Stimulated activated CD4-positive, alpha-beta T cell treated with anti-CD3 and anti-CD28 coated beads, Interleukin-4, amount 100 ng/mL, for 4 hours (primary cell): Measurements from ENCODE around the gene SIPA1L3.

Experiments
- DNase-seq, 2 experiments: peaks; one replicate each; pipeline ENCODE4 v3.0.0-alpha.2; 2020

The SIPA1L3 gene

DNA sequence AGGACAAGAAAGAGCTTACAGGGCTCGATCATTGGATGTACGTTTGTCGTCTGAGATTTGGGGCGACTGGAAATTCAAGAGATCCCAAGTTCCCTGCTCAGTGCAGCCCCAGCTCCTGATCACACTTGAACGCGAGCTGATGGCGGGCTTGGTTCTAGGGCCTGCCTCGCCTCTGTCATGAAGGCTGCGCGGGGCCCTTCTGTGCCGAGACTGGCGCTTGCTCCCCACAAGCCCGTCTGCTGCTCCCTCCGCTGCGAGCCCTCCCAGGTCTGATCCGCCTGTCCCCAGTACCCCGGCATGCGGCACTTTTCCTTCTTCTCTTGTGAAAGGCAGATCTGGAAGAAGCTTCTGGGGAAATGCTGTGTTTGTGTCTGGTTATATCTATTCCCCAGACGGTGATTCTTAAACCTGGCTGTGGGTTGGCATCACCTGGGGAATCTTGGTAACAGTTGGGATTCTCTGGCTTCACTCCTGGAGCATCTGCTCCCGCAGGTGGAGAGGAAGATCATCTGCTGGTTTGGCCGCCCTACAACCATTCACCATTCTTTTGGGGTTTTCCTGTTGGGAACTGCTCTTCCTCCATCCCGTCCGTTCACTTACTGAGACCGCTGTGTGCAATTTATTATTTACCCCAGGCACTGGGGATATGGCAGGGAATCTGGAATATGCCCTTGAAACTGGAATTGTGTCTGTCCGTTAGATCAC lies 43.6 kb downstream of the SIPA1L3 start:
- no peak for DNase-seq

DNA sequence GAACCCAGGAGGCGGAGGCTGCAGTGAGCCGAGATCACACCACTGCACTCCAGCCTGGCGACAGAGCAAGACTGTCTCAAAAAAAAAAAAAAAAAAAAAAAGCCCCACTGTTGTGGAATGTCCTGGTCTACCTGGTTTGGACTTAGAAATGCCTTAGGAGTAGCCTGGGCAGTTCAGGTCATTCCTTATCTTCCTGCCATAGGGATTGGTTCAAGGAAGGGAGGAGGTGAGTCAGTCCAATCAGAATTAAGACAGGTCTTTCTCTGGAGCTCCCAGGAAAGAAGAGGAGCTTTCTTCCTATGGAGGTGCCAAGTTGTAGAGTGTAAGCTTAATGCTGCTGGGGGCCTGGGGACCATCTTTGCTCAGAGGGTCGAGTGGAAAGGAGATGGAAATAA lies 44.8 kb downstream of the SIPA1L3 start:
- DNase-seq: no peak

DNA sequence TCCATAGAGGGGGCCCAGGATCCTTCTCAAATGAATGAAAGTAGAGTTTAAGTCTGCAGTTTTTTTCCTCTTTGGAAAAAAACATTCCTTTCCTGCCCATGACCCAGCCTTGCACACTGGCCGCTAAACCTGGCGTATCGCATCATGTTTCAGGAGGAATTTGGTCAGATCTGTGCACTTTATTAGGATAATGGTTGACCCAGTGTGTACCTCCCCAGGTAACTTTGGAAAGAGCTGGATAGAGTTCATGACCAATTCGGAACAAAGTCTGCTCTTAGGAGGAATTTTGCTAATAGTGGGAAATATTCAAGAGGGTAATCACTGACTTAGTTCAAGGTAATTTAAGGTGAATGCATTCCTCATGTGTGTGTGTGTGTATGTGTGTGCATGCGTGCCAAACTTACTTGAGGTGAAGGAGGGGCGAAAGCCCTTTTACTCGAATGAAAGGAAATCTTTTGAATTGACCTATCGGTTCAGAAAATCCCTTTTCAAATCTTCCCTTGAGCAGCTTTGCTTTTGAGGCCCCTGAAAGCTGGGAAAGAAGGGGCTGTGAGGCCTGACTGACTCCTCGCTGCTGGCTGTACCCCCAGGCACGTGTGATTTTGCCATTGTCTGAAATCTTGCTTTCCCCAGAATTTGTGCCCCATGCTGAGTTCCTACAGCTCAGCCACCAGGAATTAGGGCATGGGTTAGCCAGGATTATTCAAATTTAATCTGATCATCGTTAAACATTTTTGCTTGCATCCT lies 46.3 kb downstream of the SIPA1L3 start:
- no peak for DNase-seq

GRCh38 chr19:37953918-37954303 lies 46.9 kb downstream of the SIPA1L3 start:
- no peak for DNase-seq

DNA sequence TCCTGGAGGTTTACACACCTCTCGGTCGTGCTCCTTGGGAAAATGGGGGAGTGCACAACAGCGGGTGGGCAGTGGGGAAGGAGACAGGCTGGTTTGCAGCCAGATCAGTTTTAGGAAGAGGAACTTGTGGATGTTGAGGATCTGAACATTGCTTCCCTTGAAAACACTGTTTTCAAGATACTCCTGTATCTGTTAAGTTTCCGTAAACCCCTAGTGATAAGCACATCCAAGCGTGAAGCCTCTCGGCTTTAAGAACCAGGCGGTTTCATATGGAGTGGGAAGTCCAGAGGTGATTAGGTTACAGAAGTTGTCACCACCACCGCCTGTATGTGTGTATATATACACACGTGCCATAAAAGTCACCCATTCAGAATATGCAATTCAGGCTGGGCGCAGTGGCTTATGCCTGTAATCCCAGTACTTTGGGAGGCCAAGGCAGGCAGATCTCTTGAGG lies 47.4 kb downstream of the SIPA1L3 start:
- no peak for DNase-seq

GRCh38 chr19:37955986-37956385 lies 49.0 kb downstream of the SIPA1L3 start:
- no peak for DNase-seq

DNA sequence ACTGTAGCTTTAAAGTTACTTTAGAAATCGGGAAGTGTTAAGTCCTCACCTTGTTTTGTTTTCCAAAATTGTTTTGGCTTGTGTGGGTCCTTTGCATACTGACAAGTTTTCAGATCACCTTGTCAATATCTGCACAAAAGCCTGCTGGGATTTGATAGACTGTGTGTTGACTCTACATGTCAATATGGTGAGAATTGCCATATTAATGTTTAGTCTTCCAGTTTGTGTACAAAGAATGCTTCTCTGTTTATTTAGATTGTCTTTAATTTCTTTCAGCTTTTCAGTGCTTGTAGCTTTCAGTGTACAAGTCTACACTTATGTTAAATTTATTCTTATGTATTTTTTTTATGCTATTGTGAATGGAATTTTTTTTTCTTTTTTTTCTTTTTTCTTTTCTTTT lies 50.2 kb downstream of the SIPA1L3 start:
- no peak for DNase-seq

DNA sequence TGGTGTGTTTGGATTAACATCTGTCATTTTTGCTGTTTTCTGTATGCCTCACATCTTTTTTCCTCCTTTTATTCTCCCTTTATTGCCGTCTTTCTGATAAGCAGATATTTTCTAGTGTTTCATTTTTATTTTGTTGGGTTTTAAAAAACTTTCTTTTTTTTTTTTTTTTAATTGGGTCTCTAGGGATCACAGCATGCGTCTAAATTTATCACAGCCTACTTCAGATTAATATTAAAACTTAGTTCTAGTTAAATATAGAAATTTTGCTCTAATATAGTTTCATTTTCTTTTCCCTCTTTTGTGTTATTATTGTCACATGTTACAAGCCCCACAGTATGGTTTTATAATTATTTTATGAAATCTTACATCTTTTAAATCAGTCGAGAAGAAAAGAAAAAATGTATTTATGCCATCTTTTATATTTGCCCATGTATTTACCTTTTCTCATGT lies 52.7 kb downstream of the SIPA1L3 start:
- no peak for DNase-seq

DNA sequence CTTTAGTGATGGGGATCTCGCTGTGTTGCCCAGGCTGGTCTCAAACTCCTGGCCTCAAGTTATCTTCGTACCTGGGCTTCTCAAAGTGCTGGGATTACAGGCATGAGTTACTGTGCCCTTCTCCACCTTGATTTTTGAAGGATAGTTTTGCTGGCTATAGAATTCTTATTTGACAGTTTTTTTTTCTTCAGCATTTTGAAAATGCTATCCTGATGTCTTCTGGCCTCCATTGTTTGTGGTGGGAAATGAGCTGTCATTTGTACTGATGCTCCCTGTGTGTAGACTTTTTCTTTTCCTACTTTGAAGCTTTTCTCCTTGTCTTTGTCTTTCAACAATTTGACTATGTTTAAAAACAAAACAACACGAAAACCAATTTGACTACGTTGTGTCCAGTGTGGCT lies 54.2 kb downstream of the SIPA1L3 start:
- DNase-seq: no peak

DNA sequence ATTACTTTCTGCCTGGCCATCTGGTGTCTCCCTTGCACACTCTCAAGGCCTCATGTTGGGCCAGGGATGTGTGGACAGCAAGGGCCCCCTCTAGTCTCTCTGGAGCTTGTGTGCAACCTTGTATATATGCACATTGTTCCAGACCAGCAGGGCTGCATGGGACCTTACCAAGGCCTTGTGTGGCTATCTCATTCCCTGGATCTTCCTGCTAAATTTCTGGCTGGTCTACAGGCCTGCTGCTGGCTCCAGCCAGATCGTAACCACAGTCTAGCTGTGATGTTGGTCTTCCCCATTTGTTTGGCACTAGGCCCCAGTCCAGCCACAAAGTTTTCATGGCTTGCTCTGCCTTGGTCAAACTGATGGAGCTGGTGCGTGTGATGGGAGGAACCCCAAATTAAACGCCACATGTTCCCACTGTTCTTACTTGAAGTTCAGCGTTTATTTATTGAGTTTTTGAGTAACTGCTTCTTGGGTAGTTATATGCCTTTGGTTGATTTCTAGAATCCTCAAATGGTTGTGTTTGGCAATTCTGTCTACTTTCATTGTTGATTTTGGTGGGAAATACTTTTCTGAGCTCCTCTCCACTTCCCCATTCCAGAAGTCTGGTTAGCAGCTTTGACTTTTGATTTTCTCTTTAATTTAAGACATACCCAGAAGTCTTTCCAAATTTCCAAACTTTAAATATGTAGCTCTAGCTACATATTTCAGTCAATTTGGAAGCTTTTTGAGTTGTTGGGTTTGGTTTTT lies 56.4 kb downstream of the SIPA1L3 start:
- no peak for DNase-seq

DNA sequence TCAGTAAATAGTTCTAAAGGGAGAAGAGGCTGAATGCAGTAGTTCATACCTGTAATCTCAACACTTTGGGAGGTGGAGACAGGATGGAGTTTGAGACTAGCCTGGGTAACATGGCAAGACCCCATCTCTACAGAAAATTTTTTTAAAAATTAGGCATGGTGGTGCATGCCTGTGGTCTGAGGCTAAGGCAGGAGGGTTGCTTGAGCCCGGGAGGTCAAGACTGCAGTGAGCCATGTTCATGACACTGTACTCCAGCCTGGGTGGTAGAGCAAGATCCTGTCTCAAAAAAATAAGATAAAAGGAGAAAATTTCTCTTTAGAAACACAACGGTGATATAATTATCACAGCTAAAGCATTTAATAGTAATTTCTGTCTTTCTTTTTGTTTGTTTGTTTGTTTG lies 57.1 kb downstream of the SIPA1L3 start:
- DNase-seq: no peak

DNA sequence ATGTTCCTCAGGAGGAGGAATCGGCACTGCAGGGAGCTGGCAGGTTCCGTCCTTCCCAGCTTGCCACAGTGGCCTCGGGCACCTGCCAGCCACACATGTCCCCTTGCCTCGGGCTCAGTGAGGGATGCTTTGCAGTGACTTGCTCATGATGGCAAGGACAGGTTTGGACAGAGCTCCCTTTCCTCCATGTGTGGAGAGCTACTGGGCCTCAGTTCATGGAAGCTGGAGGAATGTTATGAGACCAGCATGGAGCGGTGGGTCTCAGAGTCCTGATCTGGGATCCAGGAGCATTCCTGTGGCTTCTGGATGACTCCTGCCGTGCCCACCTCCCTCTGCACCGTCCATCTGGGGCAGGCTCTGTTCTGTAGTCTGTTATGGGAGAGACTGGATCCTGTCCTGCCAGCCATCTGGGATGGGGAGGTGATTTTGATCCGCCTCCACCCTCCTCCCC lies 59.2 kb downstream of the SIPA1L3 start:
- DNase-seq: no peak

DNA sequence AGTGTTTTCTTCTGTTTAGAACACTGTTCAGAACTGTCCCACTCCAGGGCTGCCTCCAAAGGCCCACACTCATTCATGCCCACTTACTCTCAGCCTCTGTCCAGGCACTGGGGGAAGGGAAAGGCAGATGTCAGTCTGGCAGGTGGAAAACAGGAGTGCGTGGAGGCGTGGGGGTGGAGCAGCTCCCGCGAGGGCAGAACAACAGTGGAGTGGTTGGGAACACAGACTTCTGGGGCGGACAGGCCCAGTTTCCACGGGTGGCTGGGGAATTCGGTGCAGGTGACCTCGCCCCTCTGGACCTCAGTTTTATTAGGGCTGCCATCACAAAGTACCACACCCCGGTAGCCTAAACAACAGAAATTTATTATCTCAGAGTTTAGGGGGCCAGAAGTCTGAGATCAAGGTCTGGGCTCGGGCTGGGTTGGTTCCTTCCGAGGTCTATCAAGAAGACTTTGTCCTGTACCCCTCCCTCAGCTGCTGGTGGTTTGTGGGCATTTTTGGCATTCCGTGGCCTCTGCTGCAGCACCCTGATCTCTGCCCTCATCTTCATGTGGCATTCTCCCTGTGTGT lies 59.7 kb downstream of the SIPA1L3 start:
- no peak for DNase-seq

DNA sequence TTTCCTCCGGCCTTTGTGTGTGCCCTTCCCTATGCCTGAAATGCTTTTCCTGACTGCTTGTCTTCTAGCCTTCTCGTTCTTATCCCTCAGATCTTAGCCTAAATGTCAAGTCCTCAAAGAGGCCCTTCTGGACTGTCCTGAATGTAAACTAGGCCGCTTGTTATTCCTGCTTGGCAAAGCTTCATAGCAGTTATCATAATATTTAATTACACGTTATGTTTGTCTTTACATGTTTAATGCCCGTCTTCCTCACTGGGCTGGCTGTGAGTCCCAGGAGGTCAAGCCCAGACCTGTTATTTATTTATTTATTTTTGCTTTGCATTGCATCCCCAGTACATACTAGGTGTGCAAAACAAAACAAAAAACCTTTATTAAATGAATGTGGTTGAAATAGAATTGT lies 62.7 kb downstream of the SIPA1L3 start:
- no peak for DNase-seq

DNA sequence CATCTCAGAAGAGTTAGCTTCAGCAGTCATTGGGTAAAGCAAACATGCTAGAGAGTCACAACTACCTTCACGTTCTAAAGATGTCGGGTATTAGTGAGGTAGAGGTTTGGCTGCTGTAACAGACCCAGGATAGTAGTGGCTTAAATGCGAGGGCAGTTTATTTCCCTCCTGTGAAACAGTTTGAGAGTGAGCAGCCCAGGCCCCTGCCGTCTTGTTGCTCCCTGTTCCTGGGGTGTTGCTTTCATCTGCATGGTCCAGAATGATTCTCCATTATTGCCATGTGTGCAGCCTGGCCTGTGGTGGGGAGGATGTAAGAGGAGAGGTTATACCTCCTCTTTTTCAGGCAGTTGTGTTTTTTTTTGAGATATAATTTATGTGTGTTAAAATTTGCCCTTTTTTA lies 63.7 kb downstream of the SIPA1L3 start:
- no peak for DNase-seq

DNA sequence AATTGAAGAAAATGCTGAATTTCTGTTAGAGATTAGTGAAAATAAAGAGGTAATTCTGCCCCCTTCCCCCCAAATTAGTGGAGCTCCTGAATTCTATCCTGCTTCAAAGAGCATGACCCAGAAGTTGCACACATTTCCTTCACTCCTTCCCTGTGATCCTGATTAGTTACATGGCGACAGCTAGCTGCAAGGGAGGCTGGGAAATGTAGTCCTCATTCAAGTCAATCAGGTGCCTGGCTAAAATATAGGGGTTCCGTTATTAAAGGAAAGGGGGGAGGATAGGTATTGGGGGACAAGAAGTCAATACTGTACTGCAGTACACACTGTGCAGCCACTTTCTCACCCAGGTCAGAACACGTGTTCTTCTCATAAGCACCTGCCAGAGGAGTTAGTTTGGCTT lies 65.8 kb downstream of the SIPA1L3 start:
- no peak for DNase-seq

DNA sequence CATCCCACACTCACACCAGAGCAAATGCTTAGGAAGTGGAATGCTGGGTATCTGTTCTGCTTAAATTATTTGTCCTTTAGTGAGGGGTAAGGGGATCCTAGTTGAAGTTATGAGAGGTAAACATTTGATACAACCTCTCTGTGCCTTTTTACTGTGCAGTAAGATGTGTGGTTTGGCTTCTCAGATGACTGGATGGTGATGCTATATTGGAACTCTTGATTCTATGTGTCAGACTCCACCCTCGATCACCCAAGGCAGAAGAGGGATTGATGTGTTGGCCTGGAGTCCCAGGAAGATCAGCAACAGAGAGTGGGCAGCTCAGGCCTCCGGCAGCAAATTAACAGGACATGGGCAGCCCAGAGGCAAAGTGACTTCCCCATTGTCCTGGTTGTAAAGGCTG lies 66.7 kb downstream of the SIPA1L3 start:
- no peak for DNase-seq

DNA sequence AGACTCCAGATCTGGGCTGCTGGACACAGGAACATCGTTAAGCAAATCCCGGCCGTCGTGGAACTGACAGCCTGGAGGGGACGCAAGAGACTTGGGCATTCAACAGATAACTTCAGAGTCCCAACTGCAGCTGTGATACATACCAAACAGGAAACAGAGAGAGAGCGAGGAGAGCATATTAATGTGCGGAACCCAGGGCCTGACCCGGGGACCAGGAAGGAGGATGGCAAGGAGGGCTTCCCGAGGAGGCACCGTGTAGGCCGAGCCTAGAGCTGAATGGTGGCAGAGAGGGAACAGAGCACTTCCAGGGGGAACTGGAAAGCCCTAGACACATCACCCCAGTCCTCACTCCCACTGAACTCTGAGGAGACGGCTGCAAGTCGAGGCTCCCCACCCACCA lies 68.1 kb downstream of the SIPA1L3 start:
- DNase-seq: no peak

- DNase-seq: no peak
Measured at GRCh38 chr19:37975596-37976515, 68.8 kb downstream of the SIPA1L3 start.

DNA sequence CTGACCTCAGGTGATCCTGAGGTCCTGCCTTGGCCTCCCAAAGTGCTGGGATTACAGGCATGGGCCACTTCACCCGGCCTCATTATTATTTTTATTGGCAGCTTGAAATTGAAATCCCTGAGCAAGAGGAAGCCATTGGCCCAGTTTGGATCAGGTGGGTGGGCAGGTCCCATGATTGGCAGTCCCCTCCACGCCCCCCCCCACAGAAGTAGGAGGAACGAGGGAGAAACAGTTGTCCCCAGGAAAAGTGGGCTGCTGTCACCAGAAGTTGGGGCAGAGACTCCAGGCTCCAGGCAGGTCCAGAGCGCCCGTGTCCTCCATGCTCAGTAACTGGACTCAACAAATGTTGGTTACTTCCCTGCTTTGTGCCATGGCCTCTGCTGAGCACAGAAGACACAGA lies 70.4 kb downstream of the SIPA1L3 start:
- DNase-seq: no peak

GRCh38 chr19:37977992-37978391 lies 71.0 kb downstream of the SIPA1L3 start:
- no peak for DNase-seq

DNA sequence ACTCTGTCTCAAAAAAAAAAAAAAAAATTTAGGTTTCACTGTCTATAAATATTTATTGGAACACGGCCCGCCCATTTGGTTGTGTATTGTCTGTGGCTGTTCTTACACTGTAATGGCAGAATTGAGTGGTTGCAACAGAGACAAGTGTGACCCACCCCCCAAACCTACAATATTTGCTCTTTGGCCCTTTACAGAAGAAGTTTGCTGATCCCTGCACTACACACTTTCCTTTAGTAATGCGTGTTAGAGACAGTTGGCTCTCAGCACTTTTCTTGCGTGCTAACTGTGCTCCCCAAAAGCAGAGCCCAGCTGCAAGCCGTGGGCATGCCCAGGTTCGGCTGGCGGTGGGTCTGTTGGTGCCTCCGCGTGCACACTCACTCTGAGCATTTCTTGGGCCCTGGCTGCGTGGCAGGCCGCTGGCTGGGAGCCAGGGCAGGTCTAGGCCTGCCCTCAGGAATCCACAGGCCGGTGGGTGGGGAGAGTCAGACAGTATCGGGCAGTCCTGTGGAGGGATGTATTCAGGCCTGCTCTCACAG lies 72.6 kb downstream of the SIPA1L3 start:
- DNase-seq: no peak
